Sigmoid colon (tissue), 4 donors: Measurements from ENCODE around the gene QSOX1.

Experiments
- EP300 ChIP-seq, 4 donors: sonication (generic); formaldehyde crosslinking; IDR thresholded peaks; one replicate each; pipeline ENCODE4 v1.6.1; 2017; ENCODE audit warnings: antibody characterized with exemption in 4 of 4
- POLR2A ChIP-seq, 2 donors: fragments of 450-650 bp; IDR thresholded peaks; one replicate each; pipeline ENCODE4 v1.6.1; 2016; ENCODE audit warnings: antibody characterized with exemption in 2 of 2, mild to moderate bottlenecking in 2 of 2, moderate library complexity in 2 of 2
- POLR2AphosphoS5 ChIP-seq, 4 donors: sonication (generic); formaldehyde crosslinking; IDR thresholded peaks; one replicate each; pipeline ENCODE4 v1.6.1; 2017; ENCODE audit warnings: antibody characterized with exemption in 4 of 4
- TF ChIP-seq, protein P1 (sequence below), 4 experiments: fragments of 450-650 bp in 3 of 4; fragments of 200-600 bp in 1 of 4; IDR thresholded peaks; one replicate each; pipeline ENCODE4 v1.5.1; 2016 to 2019; ENCODE audit warnings: antibody characterized with exemption in 4 of 4, mild to moderate bottlenecking in 3 of 4, moderate library complexity in 2 of 4

DNA sequence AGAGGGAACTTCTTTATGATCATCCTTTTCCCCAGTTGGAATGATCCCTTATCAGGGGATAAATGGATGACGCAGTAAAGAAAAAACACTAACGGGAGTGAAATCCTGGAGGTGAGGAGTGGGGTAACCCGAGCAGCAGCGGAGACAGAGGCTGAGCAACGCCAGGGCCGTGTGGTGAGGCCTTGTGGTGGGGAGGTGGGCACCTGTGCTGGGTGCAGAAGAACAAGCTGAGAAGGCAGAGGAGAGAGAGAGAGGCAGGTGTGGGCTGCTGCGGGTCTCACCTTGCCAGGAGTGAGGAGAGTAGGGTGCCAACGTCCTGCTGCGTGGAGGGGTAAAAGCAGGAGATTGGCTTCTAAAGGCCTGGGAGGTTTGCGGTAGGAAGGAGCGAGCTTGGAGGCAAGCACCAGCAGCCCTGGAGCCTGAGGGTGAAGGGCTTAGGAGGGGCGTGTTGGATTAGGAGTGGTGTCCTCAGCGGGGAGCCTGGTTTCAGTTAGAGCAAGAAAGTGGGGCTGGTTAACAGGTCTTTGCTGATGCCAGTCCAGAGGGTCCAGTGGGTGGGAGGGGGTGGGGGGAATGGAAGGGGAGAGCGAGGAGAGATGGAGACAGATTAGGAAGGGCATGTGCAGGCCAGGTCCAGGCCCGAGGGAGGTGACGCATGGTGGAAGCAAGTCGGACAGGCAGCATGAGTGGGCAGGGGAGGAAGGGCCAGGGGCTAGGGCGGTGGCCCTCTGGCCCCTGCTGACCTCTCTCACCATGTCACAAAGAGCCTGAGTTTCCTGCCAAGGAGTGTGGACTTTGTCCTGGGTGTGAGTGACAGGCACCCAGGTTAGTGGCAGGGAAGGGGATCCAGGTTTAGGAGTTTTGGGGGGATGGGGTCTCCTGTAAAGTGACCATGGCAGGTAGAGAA is 38.7 kb downstream of the QSOX1 start:
- TF ChIP-seq, protein P1, sequence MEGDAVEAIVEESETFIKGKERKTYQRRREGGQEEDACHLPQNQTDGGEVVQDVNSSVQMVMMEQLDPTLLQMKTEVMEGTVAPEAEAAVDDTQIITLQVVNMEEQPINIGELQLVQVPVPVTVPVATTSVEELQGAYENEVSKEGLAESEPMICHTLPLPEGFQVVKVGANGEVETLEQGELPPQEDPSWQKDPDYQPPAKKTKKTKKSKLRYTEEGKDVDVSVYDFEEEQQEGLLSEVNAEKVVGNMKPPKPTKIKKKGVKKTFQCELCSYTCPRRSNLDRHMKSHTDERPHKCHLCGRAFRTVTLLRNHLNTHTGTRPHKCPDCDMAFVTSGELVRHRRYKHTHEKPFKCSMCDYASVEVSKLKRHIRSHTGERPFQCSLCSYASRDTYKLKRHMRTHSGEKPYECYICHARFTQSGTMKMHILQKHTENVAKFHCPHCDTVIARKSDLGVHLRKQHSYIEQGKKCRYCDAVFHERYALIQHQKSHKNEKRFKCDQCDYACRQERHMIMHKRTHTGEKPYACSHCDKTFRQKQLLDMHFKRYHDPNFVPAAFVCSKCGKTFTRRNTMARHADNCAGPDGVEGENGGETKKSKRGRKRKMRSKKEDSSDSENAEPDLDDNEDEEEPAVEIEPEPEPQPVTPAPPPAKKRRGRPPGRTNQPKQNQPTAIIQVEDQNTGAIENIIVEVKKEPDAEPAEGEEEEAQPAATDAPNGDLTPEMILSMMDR (IDR thresholded peaks at IDR 0.05): no peak
- TF ChIP-seq EP300 (IDR thresholded peaks at IDR 0.05): no peak
- no peak for TF ChIP-seq POLR2A (IDR thresholded peaks at IDR 0.05)
- TF ChIP-seq POLR2AphosphoS5 (IDR thresholded peaks at IDR 0.05): no peak
